Upper lobe of left lung (tissue), 4 donors: ENCODE measurements around the gene SRSF2.

Experiments
- EP300 ChIP-seq, 4 donors: sonication (generic); formaldehyde crosslinking; IDR thresholded peaks; one replicate each; pipeline ENCODE4 v1.5.1; 2017; ENCODE audit warnings: antibody characterized with exemption in 4 of 4, control low read depth in 2 of 4
- POLR2AphosphoS5 ChIP-seq, 2 donors: sonication (generic); formaldehyde crosslinking; IDR thresholded peaks; one replicate each; pipeline ENCODE4 v1.5.1; 2017; ENCODE audit warnings: antibody characterized with exemption in 2 of 2

DNA sequence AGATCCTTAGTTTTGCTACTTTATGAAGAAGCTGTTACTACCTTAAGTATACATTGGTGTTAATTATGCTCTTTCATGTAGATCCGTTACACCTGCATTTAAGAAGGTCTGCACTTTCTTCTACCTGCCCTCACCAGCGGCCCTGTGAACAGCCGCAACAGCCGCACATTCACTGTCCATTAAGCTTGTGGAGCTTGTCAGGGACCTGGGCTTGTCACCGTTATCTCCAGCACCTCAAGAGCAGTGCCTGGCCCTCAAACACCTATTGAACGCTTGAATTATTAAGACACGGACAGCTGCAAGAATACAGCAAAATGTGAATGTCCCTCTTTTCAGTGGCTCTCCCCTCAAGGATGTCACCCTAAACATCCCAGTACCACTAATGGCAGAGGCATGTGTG is 23.4 kb downstream of the SRSF2 start:
- TF ChIP-seq POLR2AphosphoS5 (IDR thresholded peaks at IDR 0.05): no peak
- TF ChIP-seq EP300 (IDR thresholded peaks at IDR 0.05): no peak
